ENCODE data around the gene RAB25. TPM values are rescaled to one million over a fixed set of nuclear protein-coding genes. Genes with fewer than 3 reads are reported as not detected.

Gene RAB25
- total and polyA plus RNA-seq, 2 of the 13 experiments (the other 11 are each of a cell fraction or from before 2014, with no cell fraction given) = 0.20 to 0.22 TPM

DNA sequence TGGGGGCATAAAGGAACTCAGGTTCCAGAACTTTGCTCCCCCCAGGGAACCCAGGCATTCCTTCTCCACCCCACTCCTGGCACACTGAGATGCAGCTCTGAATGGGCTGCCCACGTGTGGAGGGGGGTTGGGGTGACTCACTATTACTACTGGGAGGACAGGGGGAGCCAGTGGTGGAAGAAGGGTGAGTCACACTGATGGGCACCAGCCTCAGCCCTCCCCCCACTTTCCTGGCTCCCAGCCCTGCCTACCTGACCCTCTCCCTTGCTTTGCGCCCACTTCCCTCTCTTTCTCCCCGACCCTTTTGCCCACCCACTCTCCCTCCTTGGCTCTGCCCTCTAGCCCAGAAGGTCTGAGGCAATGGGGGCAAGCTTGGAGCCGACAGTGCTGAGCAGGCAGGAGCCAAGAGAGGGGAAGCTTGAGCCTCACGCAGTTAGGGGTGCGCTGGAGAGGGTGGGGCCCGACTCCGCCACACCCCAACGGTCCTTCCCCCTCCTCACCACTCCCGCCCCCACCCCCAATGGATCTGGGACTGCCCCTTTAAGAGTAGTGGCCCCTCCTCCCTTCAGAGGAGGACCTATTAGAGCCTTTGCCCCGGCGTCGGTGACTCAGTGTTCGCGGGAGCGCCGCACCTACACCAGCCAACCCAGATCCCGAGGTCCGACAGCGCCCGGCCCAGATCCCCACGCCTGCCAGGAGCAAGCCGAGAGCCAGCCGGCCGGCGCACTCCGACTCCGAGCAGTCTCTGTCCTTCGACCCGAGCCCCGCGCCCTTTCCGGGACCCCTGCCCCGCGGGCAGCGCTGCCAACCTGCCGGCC lies 53.4 kb downstream of the RAB25 start, which contains the start of gene LMNA (continued):
- TF ChIP-seq, protein P1, sequence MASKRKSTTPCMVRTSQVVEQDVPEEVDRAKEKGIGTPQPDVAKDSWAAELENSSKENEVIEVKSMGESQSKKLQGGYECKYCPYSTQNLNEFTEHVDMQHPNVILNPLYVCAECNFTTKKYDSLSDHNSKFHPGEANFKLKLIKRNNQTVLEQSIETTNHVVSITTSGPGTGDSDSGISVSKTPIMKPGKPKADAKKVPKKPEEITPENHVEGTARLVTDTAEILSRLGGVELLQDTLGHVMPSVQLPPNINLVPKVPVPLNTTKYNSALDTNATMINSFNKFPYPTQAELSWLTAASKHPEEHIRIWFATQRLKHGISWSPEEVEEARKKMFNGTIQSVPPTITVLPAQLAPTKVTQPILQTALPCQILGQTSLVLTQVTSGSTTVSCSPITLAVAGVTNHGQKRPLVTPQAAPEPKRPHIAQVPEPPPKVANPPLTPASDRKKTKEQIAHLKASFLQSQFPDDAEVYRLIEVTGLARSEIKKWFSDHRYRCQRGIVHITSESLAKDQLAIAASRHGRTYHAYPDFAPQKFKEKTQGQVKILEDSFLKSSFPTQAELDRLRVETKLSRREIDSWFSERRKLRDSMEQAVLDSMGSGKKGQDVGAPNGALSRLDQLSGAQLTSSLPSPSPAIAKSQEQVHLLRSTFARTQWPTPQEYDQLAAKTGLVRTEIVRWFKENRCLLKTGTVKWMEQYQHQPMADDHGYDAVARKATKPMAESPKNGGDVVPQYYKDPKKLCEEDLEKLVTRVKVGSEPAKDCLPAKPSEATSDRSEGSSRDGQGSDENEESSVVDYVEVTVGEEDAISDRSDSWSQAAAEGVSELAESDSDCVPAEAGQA (IDR thresholded peaks at IDR 0.05; ENCODE audit: low read depth) = 0 out of 2 replicates have a peak, but pooled peaks have one; percentile 36
- TF ChIP-seq, protein P1 (CRISPR knock-in tag; IDR thresholded peaks at IDR 0.05; ENCODE audit: borderline replicate concordance) = no peak
- TF ChIP-seq ZNF850 (CRISPR knock-in tag; conservative IDR thresholded peaks at IDR 0.05) (no peak), HOXA3 (CRISPR knock-in tag; IDR thresholded peaks at IDR 0.05) (peak; percentile 43; the same call in 1 of the 2 replicates), ZNF224 (CRISPR knock-in tag; IDR thresholded peaks at IDR 0.05) (no peak), PCBP1 (IDR thresholded peaks at IDR 0.05; ENCODE audit: borderline replicate concordance, low read depth, low read length) (peak; percentile 34; the same call in 1 of the 2 replicates), ZNF619 (CRISPR knock-in tag; IDR thresholded peaks at IDR 0.05) (peak; percentile 44; the same call in 1 of the 2 replicates), ZNF652 (CRISPR knock-in tag; IDR thresholded peaks at IDR 0.05; ENCODE audit: borderline replicate concordance, low read depth) (no peak), MAFG (CRISPR knock-in tag; IDR thresholded peaks at IDR 0.05) (no peak)
- TF ChIP-seq, protein P2, sequence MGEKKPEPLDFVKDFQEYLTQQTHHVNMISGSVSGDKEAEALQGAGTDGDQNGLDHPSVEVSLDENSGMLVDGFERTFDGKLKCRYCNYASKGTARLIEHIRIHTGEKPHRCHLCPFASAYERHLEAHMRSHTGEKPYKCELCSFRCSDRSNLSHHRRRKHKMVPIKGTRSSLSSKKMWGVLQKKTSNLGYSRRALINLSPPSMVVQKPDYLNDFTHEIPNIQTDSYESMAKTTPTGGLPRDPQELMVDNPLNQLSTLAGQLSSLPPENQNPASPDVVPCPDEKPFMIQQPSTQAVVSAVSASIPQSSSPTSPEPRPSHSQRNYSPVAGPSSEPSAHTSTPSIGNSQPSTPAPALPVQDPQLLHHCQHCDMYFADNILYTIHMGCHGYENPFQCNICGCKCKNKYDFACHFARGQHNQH (CRISPR knock-in tag; IDR thresholded peaks at IDR 0.05) = no peak; the same call in 1 of the 2 replicates
- TF ChIP-seq, protein P3, sequence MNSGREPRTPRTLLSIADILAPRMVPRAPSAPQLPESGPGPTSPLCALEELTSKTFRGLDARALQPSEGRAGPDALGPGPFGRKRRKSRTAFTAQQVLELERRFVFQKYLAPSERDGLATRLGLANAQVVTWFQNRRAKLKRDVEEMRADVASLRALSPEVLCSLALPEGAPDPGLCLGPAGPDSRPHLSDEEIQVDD (CRISPR knock-in tag; IDR thresholded peaks at IDR 0.05; ENCODE audit: borderline replicate concordance) = peak; percentile 46; the same call in 1 of the 2 replicates
- TF ChIP-seq, protein P4, sequence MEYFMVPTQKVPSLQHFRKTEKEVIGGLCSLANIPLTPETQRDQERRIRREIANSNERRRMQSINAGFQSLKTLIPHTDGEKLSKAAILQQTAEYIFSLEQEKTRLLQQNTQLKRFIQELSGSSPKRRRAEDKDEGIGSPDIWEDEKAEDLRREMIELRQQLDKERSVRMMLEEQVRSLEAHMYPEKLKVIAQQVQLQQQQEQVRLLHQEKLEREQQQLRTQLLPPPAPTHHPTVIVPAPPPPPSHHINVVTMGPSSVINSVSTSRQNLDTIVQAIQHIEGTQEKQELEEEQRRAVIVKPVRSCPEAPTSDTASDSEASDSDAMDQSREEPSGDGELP (IDR thresholded peaks at IDR 0.05; ENCODE audit: borderline replicate concordance, low read depth) = no peak
- TF ChIP-seq, protein P5, sequence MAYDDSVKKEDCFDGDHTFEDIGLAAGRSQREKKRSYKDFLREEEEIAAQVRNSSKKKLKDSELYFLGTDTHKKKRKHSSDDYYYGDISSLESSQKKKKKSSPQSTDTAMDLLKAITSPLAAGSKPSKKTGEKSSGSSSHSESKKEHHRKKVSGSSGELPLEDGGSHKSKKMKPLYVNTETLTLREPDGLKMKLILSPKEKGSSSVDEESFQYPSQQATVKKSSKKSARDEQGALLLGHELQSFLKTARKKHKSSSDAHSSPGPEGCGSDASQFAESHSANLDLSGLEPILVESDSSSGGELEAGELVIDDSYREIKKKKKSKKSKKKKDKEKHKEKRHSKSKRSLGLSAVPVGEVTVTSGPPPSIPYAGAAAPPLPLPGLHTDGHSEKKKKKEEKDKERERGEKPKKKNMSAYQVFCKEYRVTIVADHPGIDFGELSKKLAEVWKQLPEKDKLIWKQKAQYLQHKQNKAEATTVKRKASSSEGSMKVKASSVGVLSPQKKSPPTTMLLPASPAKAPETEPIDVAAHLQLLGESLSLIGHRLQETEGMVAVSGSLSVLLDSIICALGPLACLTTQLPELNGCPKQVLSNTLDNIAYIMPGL (CRISPR knock-in tag; IDR thresholded peaks at IDR 0.05; ENCODE audit: borderline replicate concordance in 1 of 2, low read depth in 1 of 2) = peak in 1 of 2 experiments; percentile 47; a peak in 1 of 4 replicates
- TF ChIP-seq, protein P6, sequence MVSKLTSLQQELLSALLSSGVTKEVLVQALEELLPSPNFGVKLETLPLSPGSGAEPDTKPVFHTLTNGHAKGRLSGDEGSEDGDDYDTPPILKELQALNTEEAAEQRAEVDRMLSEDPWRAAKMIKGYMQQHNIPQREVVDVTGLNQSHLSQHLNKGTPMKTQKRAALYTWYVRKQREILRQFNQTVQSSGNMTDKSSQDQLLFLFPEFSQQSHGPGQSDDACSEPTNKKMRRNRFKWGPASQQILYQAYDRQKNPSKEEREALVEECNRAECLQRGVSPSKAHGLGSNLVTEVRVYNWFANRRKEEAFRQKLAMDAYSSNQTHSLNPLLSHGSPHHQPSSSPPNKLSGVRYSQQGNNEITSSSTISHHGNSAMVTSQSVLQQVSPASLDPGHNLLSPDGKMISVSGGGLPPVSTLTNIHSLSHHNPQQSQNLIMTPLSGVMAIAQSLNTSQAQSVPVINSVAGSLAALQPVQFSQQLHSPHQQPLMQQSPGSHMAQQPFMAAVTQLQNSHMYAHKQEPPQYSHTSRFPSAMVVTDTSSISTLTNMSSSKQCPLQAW (CRISPR knock-in tag; IDR thresholded peaks at IDR 0.05) = no peak
